ENCODE data around the gene TMEM63C.

The TMEM63C gene

DNA sequence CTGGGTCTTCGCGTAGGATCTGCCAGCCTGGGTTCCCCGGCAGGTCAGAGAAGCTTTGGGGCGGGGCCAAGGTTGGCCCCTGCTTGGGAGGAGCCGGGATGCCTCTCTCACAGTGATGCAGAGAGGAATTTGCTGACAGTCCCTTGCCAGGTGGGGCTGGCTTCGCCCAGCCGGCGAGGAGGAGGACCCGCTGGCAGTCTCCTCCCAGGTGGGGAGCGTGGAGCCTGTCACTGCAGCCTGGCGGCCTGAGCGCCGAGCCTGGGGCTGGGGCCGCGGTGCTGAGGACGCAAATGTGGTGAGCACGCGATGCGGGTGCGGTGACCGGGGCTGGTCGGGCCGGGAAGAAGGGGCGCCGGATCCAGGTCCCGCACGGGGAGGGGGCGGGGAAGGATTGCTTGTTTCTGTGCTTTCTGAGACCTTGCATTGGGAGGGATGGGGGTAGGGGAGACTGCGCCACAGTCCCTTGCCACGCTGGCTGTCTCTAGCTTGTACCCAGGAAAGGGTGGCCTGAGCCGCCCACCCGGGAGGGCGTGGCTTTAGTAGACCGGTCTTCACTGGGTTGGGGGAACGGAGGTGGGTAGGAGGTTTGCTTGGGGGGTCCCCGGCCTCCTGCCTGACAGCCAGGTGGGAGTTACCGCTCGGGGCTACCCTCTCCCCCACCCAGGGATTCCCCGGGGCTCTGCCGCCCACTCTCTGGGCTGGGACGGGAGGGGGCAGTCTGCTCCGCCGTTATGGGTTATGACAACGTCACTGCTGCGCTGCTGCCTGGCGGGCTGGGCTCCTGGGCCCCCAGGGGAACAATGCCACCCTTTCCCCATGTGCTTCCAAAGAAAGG, at the start of gene TMEM63C:
Gene TMEM63C, plus strand, starts transcription at position 196 of the 835 bp plus-strand sequence. CDS start 37,016 bp downstream, outside the sequence.
- peak; percentile 60 for DNase-seq

DNA sequence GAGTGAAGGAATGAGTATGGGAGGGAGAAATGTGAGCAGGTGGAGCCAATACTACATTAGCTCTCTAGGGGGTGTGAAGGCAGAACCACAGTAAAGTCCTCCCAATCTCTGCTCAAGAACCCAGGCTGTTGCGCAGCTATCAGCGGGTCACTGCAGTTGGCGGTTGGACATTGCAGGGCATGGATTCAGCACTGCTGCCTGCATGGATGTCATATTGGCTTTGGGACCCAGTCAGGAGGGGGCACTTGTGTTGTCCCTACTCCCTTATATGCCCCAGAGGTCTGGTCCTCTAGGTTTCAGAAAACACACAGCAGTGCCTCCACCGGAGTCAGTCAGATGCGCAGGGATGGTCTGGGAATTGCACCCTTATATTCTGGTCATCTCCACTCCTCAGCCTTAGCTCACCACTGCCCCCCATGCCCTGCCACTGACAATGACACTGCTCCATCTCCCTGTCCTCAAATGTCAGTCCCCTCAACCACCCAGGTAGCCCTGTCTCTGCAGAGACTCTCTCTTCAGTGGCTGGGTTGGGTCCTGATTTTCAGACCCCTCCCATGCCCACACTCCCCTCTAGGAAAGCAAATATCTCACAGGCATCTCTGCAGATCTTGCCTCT, 49.6 kb upstream of the TMEM63C start:
- no peak for DNase-seq

GRCh38 chr14:77133720-77134338, 47.8 kb upstream of the TMEM63C start:
- DNase-seq: peak; percentile 45

DNA sequence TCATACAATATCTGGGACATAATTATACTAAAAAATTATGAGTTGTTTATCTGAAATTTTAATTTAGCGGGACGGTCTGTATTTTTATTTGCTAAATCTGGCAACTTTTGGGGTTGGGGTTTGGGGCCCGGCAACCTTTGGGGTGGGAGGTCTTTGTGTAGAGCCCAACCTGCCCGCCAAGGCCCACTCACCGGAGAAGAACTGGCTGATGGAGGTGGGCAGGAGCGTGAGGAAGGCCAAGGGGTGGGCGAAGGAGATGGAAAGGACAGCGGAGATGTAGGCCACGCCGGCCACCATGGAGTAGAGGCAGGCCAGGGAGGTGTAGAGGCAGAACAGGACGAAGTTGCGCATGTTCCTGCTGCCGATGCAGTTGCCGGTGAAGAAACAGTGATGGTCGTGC, 42.6 kb upstream of the TMEM63C start:
- DNase-seq: no peak

GRCh38 chr14:77139540-77140358, 41.8 kb upstream of the TMEM63C start:
- peak; percentile 26 for DNase-seq

DNA sequence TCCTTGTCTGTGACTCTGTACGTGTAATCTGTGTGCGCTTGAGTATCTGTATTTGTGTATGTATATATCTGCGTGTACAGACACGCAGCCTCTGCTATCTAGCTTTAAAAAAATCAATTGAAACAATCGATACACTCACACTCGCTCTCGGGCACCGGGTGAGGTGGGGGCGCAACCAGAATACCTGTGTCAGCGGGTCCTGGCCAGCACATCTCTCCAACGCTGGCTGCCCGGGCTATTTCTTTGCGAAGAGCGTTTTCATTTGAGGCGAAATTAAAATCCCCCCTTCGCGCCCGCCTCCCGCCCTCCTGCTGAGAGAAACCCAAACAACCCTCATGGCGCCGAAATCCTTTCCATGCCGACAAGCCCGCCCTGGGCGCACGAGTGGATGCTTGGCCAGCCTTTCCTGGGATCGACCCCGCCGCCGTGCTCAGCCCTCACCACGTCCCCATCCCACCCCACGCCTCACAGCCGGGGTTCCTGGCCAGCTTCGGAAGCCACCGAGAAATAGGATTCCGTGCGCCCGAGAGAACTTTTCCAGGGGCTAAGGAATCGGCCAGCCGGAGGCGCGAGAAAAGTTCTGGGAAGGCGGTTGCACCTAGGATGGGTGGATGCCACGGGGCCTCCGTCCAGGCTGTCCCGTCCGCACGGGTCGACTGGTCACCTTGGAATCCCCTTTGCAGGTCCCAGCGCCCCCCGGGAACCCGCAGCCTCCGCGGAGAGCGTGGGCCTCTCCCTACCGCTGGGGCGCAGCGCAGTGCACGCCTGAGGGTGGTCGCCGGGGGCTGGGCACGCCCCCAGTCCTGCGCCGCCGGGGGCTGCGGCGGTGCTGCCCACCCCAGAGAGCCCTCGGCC, 41.0 kb upstream of the TMEM63C start:
- DNase-seq: no peak

GRCh38 chr14:77141214-77142004, 40.2 kb upstream of the TMEM63C start, which contains the start of gene ZDHHC22:
Gene ZDHHC22 (minus strand): TSS chr14:77141791. CDS start chr14:77139738, 2,053 bp downstream.
- DNase-seq: no peak

GRCh38 chr14:77142005-77142800, 39.4 kb upstream of the TMEM63C start:
- no peak for DNase-seq

- DNase-seq: no peak
Observed at GRCh38 chr14:77143071-77143470, 38.5 kb upstream of the TMEM63C start.

DNA sequence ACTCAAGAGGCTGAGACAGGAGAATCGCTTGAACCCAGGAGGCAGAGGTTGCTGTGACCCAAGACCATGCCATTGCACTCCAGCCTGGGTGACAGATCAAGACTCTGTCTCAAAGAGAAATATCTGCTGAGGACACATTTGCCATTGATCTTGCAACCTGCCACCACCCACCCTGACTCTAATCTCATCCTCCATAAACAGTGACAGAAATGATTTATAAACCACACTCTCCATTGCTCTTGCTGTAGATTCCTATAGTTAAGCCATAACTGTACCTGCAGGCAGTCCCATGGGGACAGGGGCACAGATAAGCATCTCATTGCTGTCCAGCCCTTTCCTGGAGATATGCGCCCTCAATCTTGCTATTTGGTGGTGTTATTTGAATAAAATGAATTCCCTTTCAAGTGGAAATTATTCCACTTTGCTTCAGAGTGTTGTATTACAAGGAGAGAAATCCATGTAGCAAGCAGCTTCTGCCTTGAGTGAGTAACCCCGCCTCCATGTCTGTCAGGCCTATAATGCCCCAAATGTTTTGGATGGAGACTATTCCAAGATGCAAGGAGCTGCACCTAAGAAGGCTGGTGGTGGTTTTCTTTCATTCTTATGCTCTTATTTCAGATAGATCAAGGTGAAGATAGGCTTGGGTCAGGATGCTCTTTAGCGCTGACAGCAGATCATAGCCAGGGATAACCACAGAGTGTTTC, 37.0 kb upstream of the TMEM63C start:
- DNase-seq: no peak

GRCh38 chr14:77145975-77146740, 35.4 kb upstream of the TMEM63C start:
- DNase-seq: no peak

DNA sequence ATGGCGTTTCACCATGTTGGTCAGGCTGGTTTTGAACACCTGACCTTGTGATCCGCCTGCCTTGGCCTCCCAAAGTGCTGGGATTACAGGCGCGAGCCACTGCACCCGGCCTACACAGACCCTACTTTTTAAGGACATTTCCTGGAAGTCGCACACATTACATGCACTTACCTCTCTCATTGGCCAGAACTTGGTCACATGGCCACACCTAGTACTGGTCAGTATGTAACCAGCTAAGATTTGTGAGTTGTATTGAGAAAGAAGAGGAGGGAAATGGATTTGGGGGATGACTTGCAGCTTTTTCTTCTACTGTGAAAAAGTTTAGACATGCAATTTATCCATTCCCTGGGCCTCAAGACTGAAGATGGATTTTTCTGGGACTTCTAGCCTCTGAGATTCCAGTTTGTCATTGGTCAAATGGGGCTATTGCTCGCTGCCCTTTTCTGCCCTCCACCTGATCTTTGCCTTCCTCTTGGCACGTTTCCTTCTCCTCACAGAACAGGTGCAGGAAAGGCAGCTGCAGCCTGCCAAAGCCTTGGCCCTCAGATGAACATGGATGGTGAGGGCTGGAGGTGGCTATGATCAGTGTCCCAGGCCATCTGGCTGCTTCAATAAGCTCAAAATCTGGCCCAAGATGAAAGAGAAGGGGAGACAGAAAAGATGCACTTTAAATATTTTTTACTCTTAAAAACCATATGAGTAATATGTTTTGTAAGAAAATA, 32.9 kb upstream of the TMEM63C start:
- DNase-seq: no peak

- no peak for DNase-seq
Observed at GRCh38 chr14:77151245-77151644, 30.4 kb upstream of the TMEM63C start.

DNA sequence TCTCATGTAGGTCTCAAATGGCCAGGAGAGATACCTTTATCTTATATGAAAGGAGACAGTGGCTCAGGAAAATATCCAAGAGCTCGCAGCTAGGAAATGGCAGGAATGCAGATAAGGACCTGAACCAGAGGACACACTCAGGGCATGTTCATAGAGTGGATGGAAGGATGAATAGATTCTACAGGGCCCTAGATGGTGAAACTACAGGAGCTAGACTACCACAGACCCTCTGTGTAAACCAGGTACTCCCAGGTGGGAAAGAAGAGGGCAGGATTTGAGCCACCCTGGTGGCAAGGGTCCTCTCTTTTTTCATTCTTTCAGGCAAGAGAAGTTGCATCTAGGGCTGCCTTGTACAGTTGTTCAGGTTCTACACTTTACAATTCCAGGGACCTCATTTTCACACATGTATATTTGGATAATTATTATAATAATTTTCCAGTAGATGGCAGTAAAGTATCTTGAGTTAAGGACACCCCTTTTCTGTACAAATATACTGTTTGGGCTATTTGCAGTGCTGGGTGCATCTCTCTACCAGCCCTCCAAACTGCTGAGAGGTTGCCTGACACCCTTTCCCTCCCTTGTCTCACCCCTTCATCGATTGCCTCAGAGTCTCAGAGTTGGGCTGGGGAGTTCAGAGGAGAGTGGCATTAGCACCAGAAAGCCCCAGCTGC, 29.5 kb upstream of the TMEM63C start:
- no peak for DNase-seq

DNA sequence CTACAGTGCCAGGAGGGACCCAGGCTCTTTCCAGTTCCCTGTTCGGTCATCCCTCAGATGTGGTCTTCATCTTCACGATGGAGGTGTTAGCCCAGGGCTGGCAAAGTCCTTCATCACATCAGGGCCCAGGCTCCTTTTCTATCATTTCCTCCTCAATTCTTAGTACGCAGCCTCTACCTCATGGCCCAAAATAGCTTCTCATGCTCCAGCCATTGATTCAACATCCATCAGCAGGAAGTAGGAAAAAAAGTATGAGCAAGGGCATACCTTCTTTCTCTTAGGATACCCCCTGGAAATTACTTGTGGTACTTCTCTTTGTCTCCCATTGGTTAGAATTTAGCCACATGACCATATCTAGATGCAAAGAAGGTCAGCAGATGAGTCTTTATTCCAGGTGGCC, 27.8 kb upstream of the TMEM63C start:
- DNase-seq: no peak

DNA sequence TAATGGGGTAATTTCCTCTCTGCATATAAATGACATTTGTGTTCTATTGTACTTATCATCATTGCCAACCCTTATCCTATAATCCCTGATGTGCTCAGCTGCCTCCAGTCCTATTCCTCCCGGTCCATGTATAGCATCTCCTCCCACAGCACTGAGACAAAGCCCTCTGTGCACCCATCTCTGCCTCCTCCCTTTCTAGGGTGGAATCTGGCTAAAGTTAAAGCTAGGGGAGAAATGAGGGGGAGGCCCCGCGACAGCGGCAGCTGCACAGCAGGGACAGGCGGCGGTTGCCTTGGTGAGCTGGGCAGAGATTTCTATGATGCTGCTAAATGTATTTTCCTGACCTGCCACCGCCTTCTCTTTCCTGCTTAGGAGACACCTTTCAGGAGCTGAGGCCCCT, 27.2 kb upstream of the TMEM63C start:
- no peak for DNase-seq

GRCh38 chr14:77155083-77155482, 26.5 kb upstream of the TMEM63C start:
- no peak for DNase-seq
